Hepatocyte (in vitro differentiated cells): ENCODE results near the gene AP3D1. TPM values are rescaled to one million over a fixed set of nuclear protein-coding genes. Genes with fewer than 3 reads are reported as not detected.

Experiments
- DNase-seq: peaks from one replicate; pipeline ENCODE4 v3.0.0-alpha.2; 2016; ENCODE audit warnings: low spot score
- H2AFZ ChIP-seq: fragments of 200-600 bp; sonication (generic); 2 replicates; pipeline ENCODE4 v1.6.0; 2016; ENCODE audit warnings: antibody characterized with exemption, mild to moderate bottlenecking
- H3K27ac ChIP-seq: fragments of 200-600 bp; sonication (generic); 2 replicates; pipeline ENCODE4 v1.5.1; 2016; ENCODE audit warnings: mild to moderate bottlenecking
- H3K27me3 ChIP-seq: fragments of 200-600 bp; sonication (generic); 2 replicates; pipeline ENCODE4 v1.6.1; 2016
- H3K36me3 ChIP-seq: fragments of 200-600 bp; sonication (generic); replicated peaks from 2 replicates; pipeline ENCODE4 v1.5.1; 2016; ENCODE audit warnings: low read depth; ENCODE audit not compliant: insufficient read depth
- H3K4me1 ChIP-seq: fragments of 200-600 bp; sonication (generic); 2 replicates; pipeline ENCODE4 v1.5.1; 2016; ENCODE audit warnings: mild to moderate bottlenecking, moderate library complexity; ENCODE audit not compliant: insufficient read depth
- H3K4me2 ChIP-seq: fragments of 200-600 bp; sonication (generic); 2 replicates; pipeline ENCODE4 v1.6.0; 2016
- H3K4me3 ChIP-seq: fragments of 200-600 bp; sonication (generic); 2 replicates; pipeline ENCODE4 v1.5.1; 2016; ENCODE audit warnings: mild to moderate bottlenecking
- H3K79me2 ChIP-seq: fragments of 200-600 bp; sonication (generic); 2 replicates; pipeline ENCODE4 v1.6.0; 2017; ENCODE audit warnings: mild to moderate bottlenecking
- H3K9me2 ChIP-seq: fragments of 200-600 bp; sonication (generic); replicated peaks from 2 replicates; pipeline ENCODE4 v1.6.0; 2017; ENCODE audit warnings: mild to moderate bottlenecking; ENCODE audit not compliant: insufficient read depth
- H3K9me3 ChIP-seq: fragments of 200-600 bp; sonication (generic); 2 replicates; pipeline ENCODE4 v1.5.1; 2016; ENCODE audit warnings: low read depth, mild to moderate bottlenecking
- H4K20me1 ChIP-seq: fragments of 200-600 bp; sonication (generic); 2 replicates; pipeline ENCODE4 v1.6.0; 2016; ENCODE audit warnings: mild to moderate bottlenecking; ENCODE audit not compliant: insufficient read depth, poor library complexity, severe bottlenecking
- CTCF ChIP-seq: fragments of 200-600 bp; sonication (generic); IDR thresholded peaks from 2 replicates; pipeline ENCODE4 v1.5.1; 2016; ENCODE audit warnings: antibody characterized with exemption, mild to moderate bottlenecking; ENCODE audit not compliant: poor library complexity
- EZH2 ChIP-seq: fragments of 200-600 bp; sonication (generic); IDR thresholded peaks from 2 replicates; pipeline ENCODE4 v1.6.1; 2016; ENCODE audit warnings: antibody characterized with exemption, mild to moderate bottlenecking, borderline replicate concordance
- EZH2phosphoT487 ChIP-seq: fragments of 200-600 bp; sonication (generic); IDR thresholded peaks from one replicate; pipeline ENCODE4 v1.6.1; 2018; ENCODE audit warnings: antibody characterized with exemption, mild to moderate bottlenecking, low read depth, moderate library complexity; ENCODE audit not compliant: unreplicated experiment, severe bottlenecking
- WGBS: methylation state at CpG from one replicate; pipeline ENCODE4 v1.1.6; 2016; ENCODE audit warnings: low lambda C conversion rate; ENCODE audit errors: missing lambda C conversion rate; 5-methylcytosine and 5-hydroxymethylcytosine counted together
- polyA plus RNA-seq: library from polyadenylated mRNA; unstranded; fragments of >200 nt; fragmentation: Nextera tagmentation; extraction: Ambion mirVana; gene quantifications from 2 replicates; pipeline ENCODE4 v1.2.1, GENCODE V29; 2016
- total RNA-seq: library from RNA; depleted of rRNA; stranded (reverse); fragments of >200 nt; gene quantifications from 2 replicates; pipeline ENCODE4 v1.2.3, GENCODE V29; 2014

The AP3D1 gene
- total and polyA plus RNA-seq, 2 experiments from 2014 or later = 102 to 108 TPM

- Histone ChIP-seq H3K27ac (no peak overlapping the region), H3K4me2 (no peak overlapping the region), H3K79me2 (peaks cover 97% of the 10 kb centered on the region), H3K4me1 (no peaks in the 10 kb centered on the region), H3K36me3 (no peaks in the 10 kb centered on the region), H3K27me3 (no peaks in the 10 kb centered on the region), H3K4me3 (no peak overlapping the region), H2AFZ (no peak overlapping the region), H3K9me2 (no peaks in the 10 kb centered on the region), H3K9me3 (no peaks in the 10 kb centered on the region), H4K20me1 (peaks cover 63% of the 10 kb centered on the region)
- DNase-seq = no peak
- WGBS = 92% methylated on average over 23 of the region's 23 CpGs
- no peak for TF ChIP-seq CTCF
Observed at GRCh38 chr19:2138061-2138728, 13.2 kb downstream of the AP3D1 start.

- TF ChIP-seq EZH2 (no peak), EZH2phosphoT487 (no peak), CTCF (no peak)
- no peaks in the 10 kb centered on the region for H3K4me1 ChIP-seq
- no peak overlapping the region for H3K27ac ChIP-seq
- peaks cover 94% of the 10 kb centered on the region for H3K79me2 ChIP-seq
- H3K9me2 ChIP-seq = no peaks in the 10 kb centered on the region
- no peaks in the 10 kb centered on the region for H3K36me3 ChIP-seq
- H3K4me3 ChIP-seq = no peak overlapping the region
- 97% methylated on average over 23 of the region's 23 CpGs for WGBS
- no peak overlapping the region for H2AFZ ChIP-seq
- H4K20me1 ChIP-seq = peaks cover 54% of the 10 kb centered on the region
- no peak overlapping the region for H3K4me2 ChIP-seq
- no peaks in the 10 kb centered on the region for H3K27me3 ChIP-seq
- no peaks in the 10 kb centered on the region for H3K9me3 ChIP-seq
- no peak for DNase-seq
Observed at GRCh38 chr19:2136796-2137195, 14.6 kb downstream of the AP3D1 start.

- no peak for DNase-seq
- TF ChIP-seq CTCF (no peak), EZH2 (no peak), EZH2phosphoT487 (no peak)
- H2AFZ ChIP-seq = no peak overlapping the region
- no peak overlapping the region for H3K4me3 ChIP-seq
- WGBS = 97% methylated on average over 33 of the region's 50 CpGs
- H3K4me2 ChIP-seq = no peak overlapping the region
- no peaks in the 10 kb centered on the region for H3K9me3 ChIP-seq
- H3K9me2 ChIP-seq = no peaks in the 10 kb centered on the region
- H3K27me3 ChIP-seq = no peaks in the 10 kb centered on the region
- H4K20me1 ChIP-seq = peaks cover 51% of the 10 kb centered on the region
- no peaks in the 10 kb centered on the region for H3K4me1 ChIP-seq
- no peak overlapping the region for H3K27ac ChIP-seq
- no peaks in the 10 kb centered on the region for H3K36me3 ChIP-seq
- H3K79me2 ChIP-seq = peaks cover 83% of the 10 kb centered on the region
Observed at GRCh38 chr19:2135474-2136402, 15.6 kb downstream of the AP3D1 start.
